Stimulated activated CD4-positive, alpha-beta T cell treated with anti-CD3 and anti-CD28 coated beads, Interleukin-12 subunit alpha, Interleukin-12 subunit beta, amount 100 ng/mL, for 48 hours (primary cell): ENCODE results near the gene DAB1.

Experiments used
- DNase-seq, 3 donors: peaks; one replicate each; pipeline ENCODE4 v3.0.0-alpha.2; 2020; ENCODE audit warnings: low read depth in 2 of 3, low spot score in 1 of 3

Gene DAB1

DNA sequence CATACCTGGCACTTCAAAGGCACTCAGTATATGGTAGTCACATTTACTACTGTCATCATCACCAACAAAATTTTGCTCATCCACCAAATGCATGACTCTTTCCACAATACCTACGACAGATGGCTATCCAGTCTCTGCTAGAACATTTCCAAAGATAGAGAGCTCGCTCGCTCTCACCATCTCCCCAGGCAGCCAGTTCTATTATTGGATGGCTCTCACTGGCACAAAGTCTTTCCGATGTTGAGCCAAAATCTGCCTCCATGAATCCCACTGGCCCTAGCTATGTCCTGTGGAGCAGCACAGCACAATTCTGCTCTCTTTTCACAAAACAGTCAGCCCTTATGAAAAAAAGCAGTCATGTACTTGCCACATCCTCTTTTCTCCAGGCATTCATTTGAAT, 102.1 kb downstream of the DAB1 start:
- no peak for DNase-seq

DNA sequence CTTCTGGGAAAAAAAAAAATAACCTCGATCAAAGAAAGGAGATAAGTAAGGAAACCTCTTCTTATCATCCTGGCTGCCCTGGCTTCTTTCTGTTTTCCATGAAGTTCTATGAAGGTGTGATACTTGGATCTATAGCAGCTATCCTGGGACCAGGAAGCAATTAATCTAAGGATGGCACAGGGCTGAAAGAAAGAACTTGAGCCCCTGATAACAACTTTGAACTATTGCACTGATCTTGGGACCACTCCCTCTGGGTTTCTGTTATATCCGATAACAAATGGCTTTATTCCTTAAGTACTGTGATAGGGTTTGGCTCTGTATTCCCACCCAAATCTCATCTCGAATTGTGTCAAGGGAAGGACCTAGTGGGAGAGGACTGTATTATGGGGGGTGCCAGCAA, 104.1 kb downstream of the DAB1 start:
- DNase-seq = no peak

DNA sequence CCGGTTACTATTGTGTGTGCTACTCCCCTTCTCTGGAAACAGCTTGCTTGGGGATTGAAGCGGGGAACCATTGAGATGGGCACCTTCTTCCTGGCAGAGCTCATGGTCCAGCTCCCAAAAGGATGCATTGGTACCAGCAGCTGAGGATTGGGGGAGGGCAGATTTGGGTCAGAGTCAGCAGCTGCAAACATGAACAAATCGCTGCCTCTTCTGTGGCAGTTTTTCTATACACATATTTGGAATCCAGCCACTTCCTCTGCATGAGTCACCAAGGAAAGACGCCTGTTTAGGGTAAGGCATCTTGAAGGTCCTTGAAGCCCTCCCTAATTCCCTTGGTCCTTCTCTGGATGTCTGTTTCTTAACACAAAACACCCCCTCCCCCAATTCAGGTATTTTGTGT, 104.7 kb downstream of the DAB1 start:
- no peak for DNase-seq

DNA sequence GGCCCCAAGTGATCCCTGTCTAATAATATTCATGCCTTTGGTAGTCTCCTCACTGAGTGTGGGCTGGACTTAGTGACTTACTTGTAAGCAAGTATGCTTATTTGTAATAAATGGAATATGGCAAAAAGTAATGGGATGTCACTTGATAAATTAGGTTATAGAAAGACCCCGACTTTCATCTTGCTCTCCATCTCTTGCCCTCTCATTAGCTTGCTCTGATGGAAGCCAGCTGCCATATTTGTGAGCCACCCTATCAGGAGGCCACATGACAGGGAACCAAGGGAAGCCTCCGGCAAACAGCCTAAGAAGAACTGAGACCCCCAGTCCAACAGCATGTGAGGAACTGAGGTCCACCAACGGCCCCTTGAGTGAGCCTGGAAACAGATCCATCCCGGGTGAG, 107.0 kb downstream of the DAB1 start:
- no peak for DNase-seq

DNA sequence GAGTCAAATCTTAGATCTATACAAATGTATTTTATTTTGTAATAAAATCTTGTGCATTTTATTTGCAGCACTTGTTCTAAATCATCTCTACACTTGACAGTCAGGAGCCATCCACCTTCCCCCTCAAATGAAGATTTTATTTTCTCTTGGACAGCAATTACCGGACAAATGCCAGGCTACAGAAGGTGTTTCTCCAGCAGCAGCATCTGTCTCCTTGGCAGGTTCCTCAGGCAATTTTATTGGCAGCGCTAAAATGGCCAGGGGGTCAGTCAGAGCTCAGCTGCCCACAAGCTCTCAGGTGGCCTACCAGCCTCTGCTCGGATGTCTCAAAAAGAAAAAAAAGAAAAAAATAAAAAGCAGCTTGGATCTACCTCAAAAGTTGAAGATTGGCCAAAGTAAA, 107.6 kb downstream of the DAB1 start:
- no peak for DNase-seq

DNA sequence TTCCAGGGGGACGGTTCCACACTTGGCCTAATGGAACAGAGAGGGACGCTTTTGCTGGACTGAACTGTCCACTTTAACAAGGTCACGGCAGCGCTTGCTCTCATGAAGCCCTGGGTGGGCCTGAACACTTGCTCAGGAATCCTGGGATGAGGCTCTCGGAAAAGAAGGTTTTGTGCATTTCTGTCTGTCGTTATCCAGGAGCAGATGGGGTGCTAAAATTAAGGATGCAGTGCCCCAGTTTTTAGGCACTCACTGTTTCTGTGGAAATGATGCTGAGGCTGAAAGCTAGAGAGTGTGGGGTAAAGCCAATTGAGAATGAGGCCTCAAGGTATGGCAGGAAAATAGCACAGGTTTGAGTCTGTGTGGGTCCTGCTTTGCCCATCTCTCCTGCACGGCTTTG, 111.0 kb downstream of the DAB1 start:
- DNase-seq = no peak

DNA sequence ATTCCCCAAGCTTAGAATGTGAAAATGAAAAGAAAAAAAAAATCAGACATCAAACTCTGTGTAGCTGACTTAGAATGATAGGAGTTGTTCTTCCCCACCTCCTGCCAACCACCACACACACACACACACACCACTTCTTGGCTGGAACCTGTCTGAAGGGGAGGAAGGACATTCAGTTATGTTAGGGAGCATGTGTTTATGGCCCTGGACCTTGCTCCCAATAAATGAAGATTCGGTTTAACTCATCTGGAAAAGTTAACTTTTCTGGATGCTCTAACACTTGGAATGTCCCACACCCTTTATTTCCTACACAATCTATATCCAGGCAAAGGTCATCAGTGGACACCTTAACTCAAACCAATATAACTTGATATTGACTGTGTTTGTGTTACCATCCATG, 112.4 kb downstream of the DAB1 start:
- no peak for DNase-seq

DNA sequence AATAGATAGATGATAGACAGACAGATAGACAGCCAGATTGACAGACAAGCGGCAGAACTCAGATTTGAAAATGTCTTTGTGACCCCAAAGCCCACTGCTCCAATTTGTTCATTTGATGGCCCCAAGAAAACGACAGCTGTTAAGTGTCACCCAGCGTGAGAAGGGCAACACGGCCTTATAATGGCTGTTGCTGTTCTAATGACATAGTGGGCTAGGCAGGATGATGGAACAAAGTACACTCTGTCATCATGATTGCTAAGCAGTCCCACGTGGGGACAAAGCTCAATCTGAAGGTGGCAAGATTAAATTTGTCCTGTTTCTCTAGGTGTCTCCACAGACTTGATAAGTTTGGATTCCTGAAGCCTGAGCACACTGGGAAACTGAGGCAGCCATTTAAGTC, 112.9 kb downstream of the DAB1 start:
- no peak for DNase-seq

DNA sequence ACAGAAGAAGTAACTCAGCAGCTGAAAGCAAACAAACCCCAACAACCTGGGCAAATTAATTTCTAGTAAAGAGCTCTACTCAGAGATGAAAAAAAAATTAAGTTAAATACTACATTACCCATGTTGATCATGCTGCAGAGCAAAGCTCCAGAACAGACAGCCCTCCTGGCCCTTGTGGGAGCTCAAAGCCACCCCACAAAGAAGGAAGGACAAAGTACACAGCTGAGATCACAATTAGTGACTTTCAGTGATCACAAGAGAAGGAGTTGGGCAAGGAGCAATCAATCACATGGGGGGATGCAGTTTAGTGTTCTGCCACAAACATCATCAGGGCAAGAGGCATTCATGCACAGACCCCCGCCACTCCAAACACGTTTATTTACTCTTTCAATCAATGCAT, 114.2 kb downstream of the DAB1 start:
- DNase-seq = no peak

DNA sequence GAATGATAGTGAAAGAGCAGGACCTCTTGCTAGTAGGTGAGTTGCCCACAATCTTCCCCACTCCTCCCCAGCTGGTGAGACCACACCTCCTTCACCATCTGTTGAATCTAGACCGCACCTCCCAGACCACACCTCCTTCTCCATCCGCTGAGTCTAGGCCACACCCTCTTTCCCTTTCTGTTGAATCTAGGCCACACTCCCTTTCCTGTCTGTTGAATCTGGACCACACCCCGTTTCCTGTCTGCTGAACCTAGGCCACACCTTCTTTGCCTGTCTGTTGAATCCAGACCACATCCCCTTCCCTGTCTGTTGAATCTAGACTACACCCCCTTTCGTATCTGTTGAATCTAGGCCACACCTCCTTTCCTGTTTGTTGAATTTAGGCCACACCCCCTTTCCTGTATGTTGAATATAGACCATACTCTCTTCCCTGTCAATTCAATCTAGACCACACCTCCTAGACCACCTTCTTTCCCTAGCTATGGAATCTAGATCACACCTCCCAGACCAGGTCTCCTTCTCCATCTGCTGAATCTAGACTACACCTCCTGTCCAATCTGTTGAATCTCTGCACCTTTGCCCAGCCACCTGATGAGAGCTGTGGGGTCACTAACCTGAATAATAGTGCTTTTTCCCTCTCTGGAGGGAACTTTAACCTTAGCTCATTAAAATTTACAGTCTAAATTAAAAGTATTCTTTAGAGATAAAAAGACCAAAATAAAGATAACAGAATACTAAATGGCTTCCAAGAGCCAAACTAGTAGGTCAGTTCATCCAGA, 116.3 kb downstream of the DAB1 start:
- peak; percentile 10 to 16 (median 12) for DNase-seq

DNA sequence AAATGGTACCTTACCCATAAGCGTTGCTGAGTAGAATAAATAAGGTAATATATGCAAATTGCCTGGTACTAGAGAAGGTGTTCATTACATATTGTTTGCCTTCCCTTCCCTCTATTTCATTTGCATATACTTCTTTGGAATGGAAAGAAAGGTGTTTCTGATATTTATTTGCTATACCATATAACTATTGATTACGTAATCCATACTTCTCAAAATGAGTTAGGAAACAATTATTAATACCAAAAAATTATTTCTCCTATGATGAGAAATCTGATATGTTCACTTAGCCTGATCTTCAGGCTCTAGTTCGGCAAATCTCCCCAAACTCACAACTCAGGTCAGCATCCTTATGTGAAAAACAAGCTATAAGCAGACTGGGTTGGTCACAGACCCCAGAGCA, 119.3 kb downstream of the DAB1 start:
- DNase-seq = no peak

DNA sequence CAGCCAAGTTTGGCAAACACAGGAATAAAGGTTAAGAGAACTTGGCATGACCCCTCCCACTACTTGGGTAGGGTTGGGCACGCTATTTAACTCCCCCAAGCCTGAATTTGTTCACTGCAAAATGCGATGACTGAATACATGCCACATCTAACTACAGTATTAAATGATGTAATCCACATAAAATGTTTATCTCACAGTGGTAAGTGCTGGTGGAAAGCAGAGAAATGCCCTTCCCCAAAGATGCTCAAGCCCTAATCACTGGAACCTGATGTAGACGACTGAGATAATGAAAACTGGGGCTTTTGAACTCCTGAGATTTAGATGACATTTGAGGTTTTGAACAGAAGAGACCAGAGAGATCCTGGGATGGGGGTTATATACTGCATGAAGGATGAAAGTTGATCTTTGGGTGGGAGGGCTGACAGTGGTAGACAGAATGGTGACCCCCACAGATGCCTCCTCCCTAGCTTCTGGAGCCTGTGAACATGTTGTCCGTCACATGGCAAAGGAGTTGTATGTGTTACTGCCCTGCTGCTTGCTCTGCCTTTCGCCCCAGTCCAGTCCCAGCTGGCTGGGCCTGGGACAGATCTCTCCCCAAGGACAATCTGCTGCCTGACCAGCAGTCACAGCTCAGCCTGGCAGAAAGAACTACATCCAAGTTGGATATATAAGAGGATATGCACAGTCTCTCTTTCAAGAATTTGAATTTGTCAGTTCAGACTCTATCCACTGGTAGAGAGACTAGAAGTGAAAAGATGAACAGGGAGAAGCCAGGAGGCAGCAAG, 120.9 kb downstream of the DAB1 start:
- no peak for DNase-seq

DNA sequence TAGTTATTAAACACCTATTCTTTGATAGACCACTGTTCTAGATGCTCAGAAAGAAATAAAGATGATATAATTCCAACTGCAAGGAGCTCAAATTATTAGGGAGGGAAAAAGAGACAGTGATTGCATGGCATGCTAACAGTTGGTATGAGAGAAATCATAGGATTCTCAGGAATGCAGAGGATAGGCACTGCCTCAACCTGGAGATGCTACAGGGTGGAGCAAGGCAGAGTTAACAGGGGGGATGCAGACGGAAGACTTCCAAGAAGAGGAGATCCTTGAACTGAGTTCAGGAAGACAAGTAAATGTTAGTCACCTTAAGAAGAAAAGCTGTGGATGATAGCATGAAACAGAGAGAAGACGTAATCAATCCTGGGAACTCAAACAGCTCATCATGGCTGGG, 123.7 kb downstream of the DAB1 start:
- DNase-seq = no peak

DNA sequence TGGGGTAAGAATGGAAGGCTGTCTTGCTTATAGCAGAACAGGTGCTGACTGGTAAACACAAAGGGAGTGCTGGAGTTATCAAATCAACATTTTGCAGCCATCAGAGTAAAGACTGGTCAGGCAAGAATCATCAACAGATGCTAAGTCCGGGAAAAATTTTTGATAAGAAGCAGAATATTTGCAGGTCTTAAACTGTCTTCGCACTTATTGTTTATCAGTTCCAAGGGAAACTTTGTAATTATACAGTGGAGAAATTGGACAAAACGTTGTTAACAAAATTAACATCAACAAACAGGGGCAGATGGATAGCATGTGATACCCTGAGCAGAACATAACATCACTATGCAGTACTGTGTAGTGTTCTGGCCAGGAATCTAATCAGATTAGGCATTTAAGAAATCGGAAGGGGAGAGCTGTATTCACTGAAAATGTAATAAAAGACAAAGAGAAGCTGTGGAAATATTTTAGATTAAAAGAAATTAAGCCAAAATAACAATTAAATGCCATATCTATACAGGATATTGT, 127.1 kb downstream of the DAB1 start:
- no peak for DNase-seq

DNA sequence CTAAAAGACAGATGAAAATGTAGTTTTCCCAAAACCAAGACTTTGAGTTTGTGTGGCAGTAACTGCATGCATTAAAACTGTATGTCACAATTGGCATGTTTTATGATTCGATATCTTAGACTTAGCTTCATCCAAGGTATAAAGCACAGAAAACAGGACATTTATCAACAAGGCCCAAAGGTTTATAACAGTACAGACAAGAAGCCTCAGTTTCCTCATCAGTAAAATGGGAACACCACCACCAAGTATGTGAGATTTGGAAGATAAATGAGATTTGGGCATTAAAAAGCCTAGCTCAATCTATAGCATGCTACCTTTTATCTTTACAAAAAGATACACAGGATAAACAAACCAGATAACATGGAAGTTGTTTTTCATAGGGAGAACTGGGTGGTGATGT, 128.5 kb downstream of the DAB1 start:
- no peak for DNase-seq

DNA sequence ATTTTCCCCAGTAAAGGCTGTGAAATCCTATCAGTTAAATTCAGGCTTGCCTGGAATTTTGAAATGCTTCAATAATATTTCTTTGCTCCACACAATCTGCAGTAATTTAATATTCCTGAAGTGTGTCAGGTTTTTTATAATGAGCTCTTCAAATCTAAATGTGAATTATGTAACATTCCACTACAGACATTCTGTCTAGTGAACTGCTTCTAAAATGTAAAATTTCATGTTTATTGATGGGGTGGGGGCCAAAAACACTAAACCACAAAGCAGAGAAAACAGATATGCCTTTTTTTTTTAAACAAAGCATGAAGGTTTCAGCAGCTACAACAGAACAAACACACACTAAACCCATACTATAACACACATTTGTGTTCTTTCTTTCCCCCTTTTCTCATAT, 129.7 kb downstream of the DAB1 start:
- DNase-seq = no peak

DNA sequence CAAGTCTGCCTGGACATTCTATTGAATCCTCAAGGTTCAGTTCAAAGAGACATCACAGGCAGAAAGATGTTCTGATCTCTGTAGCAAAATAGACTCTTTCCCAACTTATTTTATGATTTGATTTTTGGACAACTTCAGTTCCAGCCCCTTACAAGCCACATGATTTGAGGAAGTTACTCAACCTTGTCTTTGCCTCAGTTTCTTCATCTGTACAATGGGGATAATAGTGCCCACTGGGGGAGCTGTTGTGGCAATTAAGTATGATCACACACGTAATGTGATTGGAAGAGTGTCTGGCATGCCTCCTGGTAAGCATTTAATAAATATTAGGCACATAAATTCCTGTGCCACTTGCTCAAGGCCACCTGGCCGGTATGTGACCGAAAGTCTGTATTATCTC, 130.6 kb downstream of the DAB1 start:
- no peak for DNase-seq

DNA sequence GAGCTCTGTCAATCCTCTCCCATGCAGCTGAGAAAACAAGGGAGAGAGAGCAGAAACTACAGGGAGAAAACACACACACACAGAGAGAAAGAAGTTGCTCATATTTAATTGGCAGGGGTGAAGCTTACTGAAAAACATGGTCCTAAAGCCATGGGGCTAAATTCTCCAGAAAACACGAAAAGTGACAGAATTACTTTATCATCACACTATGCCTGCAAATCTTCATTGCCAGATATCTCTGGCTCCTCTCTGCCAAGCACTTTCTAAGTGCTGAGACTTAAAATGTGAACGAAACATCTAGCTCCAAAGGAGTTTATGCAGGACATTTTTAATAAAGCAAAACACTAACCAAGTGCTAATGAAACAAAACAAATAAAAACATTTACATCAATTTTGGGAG, 134.1 kb downstream of the DAB1 start:
- no peak for DNase-seq

DNA sequence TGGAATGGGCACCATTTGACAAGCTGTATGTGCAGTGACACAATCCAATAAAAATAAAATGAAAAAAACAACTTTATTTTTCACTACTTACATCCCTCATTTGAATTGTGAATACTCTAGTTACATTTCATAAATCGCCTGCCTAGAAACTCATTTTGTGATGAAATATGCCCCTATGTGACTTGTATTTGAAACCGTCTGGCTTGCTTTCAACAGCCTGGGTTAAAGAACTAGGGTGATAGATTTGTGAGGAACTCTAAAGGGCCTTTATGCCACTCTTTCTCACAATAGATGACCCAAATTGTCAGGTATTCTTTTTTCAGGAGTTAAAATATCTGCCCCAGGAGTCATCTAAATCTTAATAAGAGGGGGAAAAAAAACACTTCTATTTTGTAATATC, 137.9 kb downstream of the DAB1 start:
- no peak for DNase-seq

DNA sequence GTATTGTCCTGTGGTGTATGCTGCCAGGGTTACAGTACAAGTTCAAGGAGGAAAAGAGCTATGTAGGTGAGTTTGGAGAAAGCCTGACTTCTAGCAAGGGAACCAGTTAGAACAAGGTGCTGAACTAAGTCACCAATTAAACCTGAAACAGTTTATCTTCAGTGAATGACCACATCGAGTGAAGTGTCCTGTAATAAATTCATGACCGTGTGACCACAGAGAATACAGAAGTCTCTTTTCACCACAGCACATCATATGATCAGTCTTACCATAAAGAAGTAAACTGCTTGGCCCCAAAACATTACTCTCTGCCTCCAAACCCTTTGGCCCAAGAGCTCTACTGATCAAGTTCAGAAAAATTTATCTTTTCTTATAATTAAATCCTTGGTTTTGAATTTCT, 141.4 kb downstream of the DAB1 start:
- no peak for DNase-seq

DNA sequence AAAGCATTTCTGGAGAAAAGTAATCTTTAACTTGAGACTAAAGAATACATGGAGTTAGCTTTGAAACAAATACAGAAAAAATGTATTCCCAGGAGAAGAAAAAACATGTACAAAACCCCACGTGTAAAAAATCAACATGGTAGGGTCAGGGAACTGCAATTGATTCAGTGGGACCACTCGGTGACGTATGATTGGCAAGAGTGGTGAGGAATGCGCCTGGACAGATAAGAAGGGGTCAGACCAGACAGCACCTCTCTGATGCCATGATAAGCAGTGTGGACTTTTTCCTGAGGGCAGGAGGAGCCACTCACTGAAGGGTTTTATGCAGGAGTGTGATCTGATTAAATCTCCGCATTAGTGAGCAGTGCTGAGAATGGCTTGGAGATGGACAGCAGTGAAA, 142.5 kb downstream of the DAB1 start:
- no peak for DNase-seq

DNA sequence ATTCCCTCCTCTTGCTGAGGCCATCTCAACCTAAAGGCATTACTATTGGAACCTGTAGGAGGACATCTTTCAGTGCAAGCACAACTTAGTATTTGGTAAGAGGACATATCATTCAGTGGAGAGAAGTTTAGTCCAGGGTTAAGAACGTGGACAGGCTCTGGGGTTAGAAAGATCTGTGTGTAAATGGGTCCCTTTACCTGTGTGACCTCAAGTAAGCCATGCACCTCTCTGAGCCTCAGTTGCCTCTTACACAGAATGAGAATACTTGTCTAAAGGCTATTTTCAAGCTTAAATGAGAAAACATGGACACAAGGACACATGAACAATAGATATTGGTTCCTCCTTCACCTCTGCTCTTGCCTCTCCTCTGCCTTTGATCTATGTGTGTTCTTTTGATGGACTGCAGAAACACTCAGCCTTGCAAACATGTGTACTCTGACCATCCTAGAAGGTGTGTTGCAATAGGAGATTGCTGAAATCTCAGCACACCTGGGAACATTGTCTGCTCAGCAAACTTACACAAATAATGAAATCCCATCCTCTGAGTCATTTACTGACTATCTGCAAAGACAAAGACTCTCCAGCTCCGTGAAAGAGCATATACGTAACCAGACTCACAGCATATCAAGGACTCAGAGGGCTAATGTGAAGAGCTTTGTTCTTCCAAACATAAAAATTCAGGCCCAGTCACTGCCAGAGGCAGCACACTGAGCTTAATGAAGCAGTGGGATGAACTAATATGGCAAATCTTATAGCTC, 143.8 kb downstream of the DAB1 start:
- DNase-seq = no peak
